Nephron (organoid): ENCODE data around the gene WWOX.

Experiments used
- H3K27ac Mint-ChIP-seq, 3 experiments: 2 replicates each; pipeline ENCODE4 v1.8.0; 2020; ENCODE audit warnings: mixed read lengths in 3 of 3, mild to moderate bottlenecking in 2 of 3, moderate library complexity in 1 of 3
- H3K27me3 Mint-ChIP-seq: 2 replicates; pipeline ENCODE4 v1.8.0; 2021; ENCODE audit warnings: low read depth, mild to moderate bottlenecking, moderate library complexity, mixed read lengths
- H3K36me3 Mint-ChIP-seq: 2 replicates; pipeline ENCODE4 v1.8.0; 2020; ENCODE audit warnings: low read depth, mixed read lengths
- H3K4me1 Mint-ChIP-seq: 2 replicates; pipeline ENCODE4 v1.8.0; 2020; ENCODE audit warnings: mixed read lengths
- H3K4me3 Mint-ChIP-seq, 3 experiments: 2 replicates each; pipeline ENCODE4 v1.8.0; 2020; ENCODE audit warnings: mild to moderate bottlenecking in 3 of 3, mixed read lengths in 3 of 3, moderate library complexity in 2 of 3
- H3K9me3 Mint-ChIP-seq: 2 replicates; pipeline ENCODE4 v1.8.0; 2020; ENCODE audit warnings: mixed read lengths
- CTCF ChIP-seq, 3 experiments: fragments of 200-600 bp; sonication (generic); IDR thresholded peaks; one replicate each; pipeline ENCODE4 v1.5.0; 2021; ENCODE audit warnings: antibody characterized with exemption in 3 of 3; ENCODE audit not compliant: unreplicated experiment in 3 of 3

Gene WWOX

DNA sequence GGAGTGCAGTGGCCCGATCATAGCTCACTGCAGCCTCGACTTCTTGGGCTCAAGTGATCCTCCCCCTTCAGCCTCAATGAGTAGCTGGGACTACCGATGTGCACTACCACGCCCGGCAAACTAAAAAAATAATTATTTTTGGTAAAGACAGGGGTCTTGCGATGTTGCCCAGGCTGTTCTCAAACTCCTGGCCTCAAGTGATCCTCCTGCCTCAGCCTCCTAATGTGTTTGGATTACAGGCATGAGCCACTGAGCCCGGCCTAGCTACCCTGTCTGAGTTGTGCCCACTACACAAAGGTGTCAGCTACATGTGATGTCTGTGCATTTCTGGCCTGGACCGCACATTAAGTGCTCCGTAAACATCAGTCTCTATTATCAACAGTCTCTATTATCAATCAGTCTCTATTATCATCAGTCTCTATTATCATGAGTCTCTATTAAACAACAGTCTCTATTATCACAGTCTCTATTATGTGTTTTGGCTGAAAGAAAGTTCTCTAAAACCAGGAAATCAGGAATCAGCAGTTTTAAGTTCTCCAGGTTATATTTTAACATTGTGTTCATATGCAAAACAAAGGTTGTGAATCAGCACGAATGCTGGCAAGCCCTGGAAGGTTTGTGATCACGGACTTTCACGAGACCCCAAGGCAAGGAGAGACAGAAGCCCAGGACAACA, 721 bp upstream of the WWOX start:
- Mint-ChIP-seq H3K36me3 (peaks cover 5% of the 10 kb centered on the region), H3K4me3 (peak overlapping the region; percentile 90 to 93 (median 93)), H3K9me3 (peaks cover 5% of the 10 kb centered on the region), H3K4me1 (peaks cover 12% of the 10 kb centered on the region), H3K27me3 (peaks cover 3% of the 10 kb centered on the region), H3K27ac (peak overlapping the region; percentile 86 to 92 (median 90))
- no peak for TF ChIP-seq CTCF (IDR thresholded peaks at IDR 0.05; ENCODE audit: unreplicated experiment in 3 of 3)

DNA sequence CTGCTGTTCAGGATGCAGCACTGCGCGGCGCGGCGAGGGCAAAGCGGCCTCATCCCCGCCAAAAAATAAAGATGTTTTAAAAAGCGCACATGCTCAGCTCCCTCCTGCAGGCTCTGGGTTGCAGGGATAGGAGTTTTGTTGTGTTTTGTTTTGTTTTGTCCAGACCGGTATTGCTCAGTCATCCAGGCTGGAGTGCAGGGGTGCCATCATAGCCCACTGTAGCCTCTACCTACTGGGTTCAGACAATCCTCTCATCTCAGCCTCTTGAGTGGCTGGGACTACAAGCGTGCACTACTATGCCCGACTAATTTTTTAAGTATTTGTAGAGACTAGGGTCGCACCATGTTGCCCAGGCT, 636 bp downstream of the WWOX start:
- Mint-ChIP-seq H3K4me3 (peak overlapping the region; percentile 90 to 93 (median 93)), H3K36me3 (peaks cover 5% of the 10 kb centered on the region), H3K27me3 (peaks cover 3% of the 10 kb centered on the region), H3K27ac (no peak overlapping the region), H3K9me3 (peaks cover 5% of the 10 kb centered on the region), H3K4me1 (peaks cover 12% of the 10 kb centered on the region)
- TF ChIP-seq CTCF (IDR thresholded peaks at IDR 0.05; ENCODE audit: unreplicated experiment in 3 of 3): peak in 2 of 3 experiments; percentile 2 to 94

DNA sequence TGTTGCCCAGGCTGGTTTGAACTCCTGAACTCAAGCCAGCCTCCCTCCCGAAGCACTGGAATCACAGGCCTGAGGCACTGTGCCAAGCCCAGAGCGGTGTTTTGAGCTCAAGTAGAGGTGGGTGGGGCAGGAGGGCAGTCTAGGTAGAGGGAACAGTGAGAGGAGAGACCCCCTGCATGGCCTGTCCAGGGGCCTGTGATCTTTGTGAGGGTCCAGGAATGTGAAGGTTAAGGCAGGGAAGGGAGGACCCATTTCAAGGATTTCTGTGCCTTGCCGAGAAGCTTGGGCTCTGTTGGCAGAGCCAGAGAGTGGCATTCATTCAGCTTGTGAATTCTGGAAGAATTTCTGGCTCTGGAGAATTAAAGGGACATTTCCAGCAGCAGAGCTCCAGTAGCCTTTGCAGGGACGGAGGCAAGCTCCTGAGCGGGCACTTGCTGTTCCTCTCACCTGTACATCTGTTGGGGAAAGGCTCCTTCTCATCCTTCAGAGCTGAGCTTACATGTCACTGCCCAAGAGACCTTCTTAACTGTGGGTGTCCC, 2.7 kb downstream of the WWOX start:
- H3K9me3 Mint-ChIP-seq: no peaks in the 10 kb centered on the region
- H3K27ac Mint-ChIP-seq: no peak overlapping the region
- no peak for TF ChIP-seq CTCF (IDR thresholded peaks at IDR 0.05; ENCODE audit: unreplicated experiment in 3 of 3)
- H3K4me1 Mint-ChIP-seq: peaks cover 19% of the 10 kb centered on the region
- H3K4me3 Mint-ChIP-seq: peak overlapping the region; percentile 61 to 66 (median 64)
- peaks cover 3% of the 10 kb centered on the region for H3K27me3 Mint-ChIP-seq
- H3K36me3 Mint-ChIP-seq: peaks cover 5% of the 10 kb centered on the region

DNA sequence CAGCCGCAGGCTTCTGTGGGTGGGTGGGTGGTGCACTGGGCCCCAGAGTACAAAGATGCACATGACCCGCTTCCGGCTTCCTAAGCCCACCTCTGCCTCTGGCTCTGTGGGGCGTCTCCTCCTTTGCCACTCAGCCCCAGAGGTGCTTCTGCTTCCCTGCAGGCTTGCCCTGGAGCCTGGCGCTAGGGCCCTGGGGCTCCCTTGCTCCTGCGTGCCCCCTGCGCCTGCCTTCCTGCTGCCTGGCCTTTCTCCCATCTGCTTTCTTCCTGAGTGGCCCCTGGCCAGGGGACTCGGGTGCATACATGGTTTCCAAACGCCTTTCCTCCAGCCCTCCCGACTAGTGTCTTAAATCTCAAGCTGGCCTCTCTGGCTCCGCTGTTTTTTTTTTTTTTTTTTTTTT, 3.4 kb downstream of the WWOX start:
- peak overlapping the region; percentile 31 to 66 (median 40) for H3K4me3 Mint-ChIP-seq
- peaks cover 5% of the 10 kb centered on the region for H3K36me3 Mint-ChIP-seq
- no peak for TF ChIP-seq CTCF (IDR thresholded peaks at IDR 0.05; ENCODE audit: unreplicated experiment in 3 of 3)
- H3K9me3 Mint-ChIP-seq: no peaks in the 10 kb centered on the region
- no peak overlapping the region for H3K27ac Mint-ChIP-seq
- peaks cover 20% of the 10 kb centered on the region for H3K4me1 Mint-ChIP-seq
- H3K27me3 Mint-ChIP-seq: peaks cover 3% of the 10 kb centered on the region

- peaks cover 20% of the 10 kb centered on the region for H3K4me1 Mint-ChIP-seq
- H3K27ac Mint-ChIP-seq: no peak overlapping the region
- no peaks in the 10 kb centered on the region for H3K9me3 Mint-ChIP-seq
- no peaks in the 10 kb centered on the region for H3K27me3 Mint-ChIP-seq
- TF ChIP-seq CTCF (IDR thresholded peaks at IDR 0.05; ENCODE audit: unreplicated experiment in 3 of 3): no peak
- H3K4me3 Mint-ChIP-seq: no peak overlapping the region
- peaks cover 17% of the 10 kb centered on the region for H3K36me3 Mint-ChIP-seq
These were observed 6.1 kb downstream of the WWOX start for GRCh38 chr16:78105517-78105916.

GRCh38 chr16:78106686-78107085, 7.2 kb downstream of the WWOX start:
- Mint-ChIP-seq H3K4me1 (peaks cover 17% of the 10 kb centered on the region), H3K27me3 (no peaks in the 10 kb centered on the region), H3K4me3 (no peak overlapping the region), H3K27ac (no peak overlapping the region), H3K9me3 (no peaks in the 10 kb centered on the region), H3K36me3 (peaks cover 22% of the 10 kb centered on the region)
- TF ChIP-seq CTCF (IDR thresholded peaks at IDR 0.05; ENCODE audit: unreplicated experiment in 3 of 3): no peak
